ENCODE measurements around the gene GRM2. TPM values are rescaled to one million over a fixed set of nuclear protein-coding genes. Genes with fewer than 3 reads are reported as not detected.

Gene GRM2
- total RNA-seq, 6 donors from 2014 or later: 0.10 to 1.0 (median 0.30) TPM; not detected in 1

GRCh38 chr3:51698209-51698608 is 8.7 kb upstream of the GRM2 start:
- no peaks in the 10 kb centered on the region for H3K4me1 ChIP-seq
- H3K36me3 ChIP-seq: peaks cover 20 to 88% (median 62%) of the 10 kb centered on the region in 4 donors
- no peak overlapping the region for H3K4me3 ChIP-seq
- DNase-seq (no peak), ATAC-seq (ENCODE audit: low FRiP score in 2 of 2) (no peak)
- TF ChIP-seq POLR2AphosphoS5 (IDR thresholded peaks at IDR 0.05): no peak
- TF ChIP-seq POLR2A (IDR thresholded peaks at IDR 0.05): no peak
- no peak for TF ChIP-seq CTCF (IDR thresholded peaks at IDR 0.05)
- TF ChIP-seq EP300 (IDR thresholded peaks at IDR 0.05): no peak
- H3K27me3 ChIP-seq: no peaks in the 10 kb centered on the region
- no peak overlapping the region for H3K27ac ChIP-seq
- 93 to 95% methylated on average over 6 of the region's 6 CpGs for WGBS, 2 donors
- no peaks in the 10 kb centered on the region for H3K9me3 ChIP-seq

- no peak for TF ChIP-seq POLR2A (IDR thresholded peaks at IDR 0.05)
- TF ChIP-seq POLR2AphosphoS5 (IDR thresholded peaks at IDR 0.05): no peak
- no peak for TF ChIP-seq CTCF (IDR thresholded peaks at IDR 0.05)
- no peak for TF ChIP-seq EP300 (IDR thresholded peaks at IDR 0.05)
- 90 to 100% methylated on average over 1 to 2 of the region's 2 CpGs for WGBS, 2 donors
- no peak for ATAC-seq (ENCODE audit: low FRiP score in 2 of 2)
- no peak for DNase-seq
- peaks cover 17 to 96% (median 68%) of the 10 kb centered on the region in 4 donors for H3K36me3 ChIP-seq
- H3K9me3 ChIP-seq: no peaks in the 10 kb centered on the region
- no peak overlapping the region for H3K27ac ChIP-seq
- H3K4me3 ChIP-seq: no peak overlapping the region
- no peaks in the 10 kb centered on the region for H3K27me3 ChIP-seq
- no peaks in the 10 kb centered on the region for H3K4me1 ChIP-seq
Measured at GRCh38 chr3:51700403-51700802, 6.5 kb upstream of the GRM2 start.

GRCh38 chr3:51702156-51702555 is 4.7 kb upstream of the GRM2 start:
- TF ChIP-seq EP300 (IDR thresholded peaks at IDR 0.05) (no peak), POLR2AphosphoS5 (IDR thresholded peaks at IDR 0.05) (no peak), CTCF (IDR thresholded peaks at IDR 0.05) (no peak), POLR2A (IDR thresholded peaks at IDR 0.05) (no peak)
- peaks cover 0 to 10% (median 3%) of the 10 kb centered on the region in 4 donors for H3K4me1 ChIP-seq
- ATAC-seq (ENCODE audit: low FRiP score in 2 of 2) (no peak), DNase-seq (no peak)
- H3K4me3 ChIP-seq: no peak overlapping the region
- 100% methylated on average over 1 to 2 of the region's 2 CpGs for WGBS, 2 donors
- no peaks in the 10 kb centered on the region for H3K27me3 ChIP-seq
- H3K36me3 ChIP-seq: peaks cover 17 to 80% (median 61%) of the 10 kb centered on the region in 4 donors
- no peak overlapping the region for H3K27ac ChIP-seq
- H3K9me3 ChIP-seq: no peaks in the 10 kb centered on the region

- no peak for DNase-seq
- 64 to 68% methylated on average over 2 to 6 of the region's 6 CpGs for WGBS, 2 donors
Measured at GRCh38 chr3:51703068-51703760, 3.7 kb upstream of the GRM2 start.

More at GRCh38 chr3:51703068-51703760, 3.7 kb upstream of the GRM2 start:
- ATAC-seq (ENCODE audit: low FRiP score in 2 of 2): no peak
- Histone ChIP-seq H3K4me3 (no peak overlapping the region), H3K27me3 (no peaks in the 10 kb centered on the region), H3K4me1 (peaks cover 0 to 13% (median 6%) of the 10 kb centered on the region in 4 donors), H3K27ac (no peak overlapping the region), H3K9me3 (no peaks in the 10 kb centered on the region), H3K36me3 (peaks cover 17 to 69% (median 51%) of the 10 kb centered on the region in 4 donors)
- no peak for TF ChIP-seq POLR2A (IDR thresholded peaks at IDR 0.05)
- TF ChIP-seq CTCF (IDR thresholded peaks at IDR 0.05): no peak
- no peak for TF ChIP-seq POLR2AphosphoS5 (IDR thresholded peaks at IDR 0.05)
- TF ChIP-seq EP300 (IDR thresholded peaks at IDR 0.05): no peak
